Neural cell (in vitro differentiated cells): ENCODE results near the gene MAP3K15. TPM values are rescaled to one million over a fixed set of nuclear protein-coding genes. Genes with fewer than 3 reads are reported as not detected.

Experiments used
- H2AFZ ChIP-seq: fragments of 200-600, 300-800 bp; sonication (generic), shearing (Covaris generic); 2 replicates; pipeline ENCODE4 v1.6.0; 2014; ENCODE audit warnings: low read depth, mild to moderate bottlenecking, antibody characterized with exemption, low read length, moderate library complexity
- H3F3A ChIP-seq: fragments of 200-600 bp; shearing (Covaris generic); 2 replicates; pipeline ENCODE4 v1.6.1; 2016; ENCODE audit warnings: mild to moderate bottlenecking, moderate library complexity, mixed read lengths, antibody characterized with exemption, low read length; ENCODE audit not compliant: insufficient read depth, poor library complexity, severe bottlenecking
- H3K27ac ChIP-seq: fragments of 200-600, 300-800 bp; sonication (generic), shearing (Covaris generic); 2 replicates; pipeline ENCODE4 v1.5.1; 2014; ENCODE audit warnings: mild to moderate bottlenecking, low read length, moderate library complexity
- H3K27me3 ChIP-seq: fragments of 300-800, 200-600 bp; sonication (generic), shearing (Covaris generic); 2 replicates; pipeline ENCODE4 v1.6.0; 2014; ENCODE audit warnings: mild to moderate bottlenecking, low read depth, low read length, moderate library complexity; ENCODE audit not compliant: insufficient read depth
- H3K36me3 ChIP-seq: fragments of 300-800, 200-600 bp; sonication (generic), shearing (Covaris generic); 2 replicates; pipeline ENCODE4 v1.5.1; 2014; ENCODE audit warnings: mild to moderate bottlenecking, antibody characterized with exemption, low read length, moderate library complexity; ENCODE audit not compliant: insufficient read depth
- H3K4me2 ChIP-seq: fragments of 300-800, 200-600 bp; sonication (generic), shearing (Covaris generic); 2 replicates; pipeline ENCODE4 v1.6.0; 2014; ENCODE audit warnings: mild to moderate bottlenecking, low read length
- H3K4me3 ChIP-seq: fragments of 300-800, 200-600 bp; sonication (generic), shearing (Covaris generic); 2 replicates; pipeline ENCODE4 v1.5.1; 2014; ENCODE audit warnings: mild to moderate bottlenecking, low read length, moderate library complexity
- H3K79me2 ChIP-seq: fragments of 200-600 bp; shearing (Covaris generic); replicated peaks from 2 replicates; pipeline ENCODE4 v1.6.0; 2014; ENCODE audit warnings: mild to moderate bottlenecking, low read length, moderate library complexity; ENCODE audit not compliant: insufficient read depth
- H3K9ac ChIP-seq: fragments of 300-800, 200-600 bp; sonication (generic), shearing (Covaris generic); 2 replicates; pipeline ENCODE4 v1.6.1; 2016; ENCODE audit warnings: mild to moderate bottlenecking, low read length, mixed read lengths
- H3K9me2 ChIP-seq: fragments of 200-600 bp; shearing (Covaris generic); 2 replicates; pipeline ENCODE4 v1.6.1; 2016; ENCODE audit warnings: mild to moderate bottlenecking, low read length, mixed read lengths; ENCODE audit not compliant: insufficient read depth
- H3K9me3 ChIP-seq: fragments of 200-600, 300-800 bp; sonication (generic), shearing (Covaris generic); 2 replicates; pipeline ENCODE4 v1.6.1; 2016; ENCODE audit warnings: mild to moderate bottlenecking, mixed run types, low read length, moderate library complexity, mixed read lengths
- H4K20me1 ChIP-seq: fragments of 200-600 bp; shearing (Covaris generic); 2 replicates; pipeline ENCODE4 v1.6.1; 2016; ENCODE audit warnings: mild to moderate bottlenecking, mixed run types; ENCODE audit not compliant: insufficient read depth
- CTCF ChIP-seq: fragments of 450-650 bp; IDR thresholded peaks from 2 replicates; pipeline ENCODE4 v1.5.1; 2014; ENCODE audit warnings: antibody characterized with exemption, mild to moderate bottlenecking, moderate library complexity; ENCODE audit not compliant: poor library complexity, severe bottlenecking
- EP300 ChIP-seq: fragments of 450-650 bp; conservative IDR thresholded peaks from 2 replicates; pipeline ENCODE4 v1.6.1; 2014; ENCODE audit warnings: antibody characterized with exemption, mild to moderate bottlenecking, moderate library complexity; ENCODE audit not compliant: poor library complexity, severe bottlenecking
- MXI1 ChIP-seq: fragments of 450-650 bp; conservative IDR thresholded peaks from 2 replicates; pipeline ENCODE4 v1.6.1; 2014; ENCODE audit warnings: antibody characterized with exemption, mild to moderate bottlenecking; ENCODE audit not compliant: poor library complexity, severe bottlenecking
- POLR2AphosphoS5 ChIP-seq: IDR thresholded peaks from 2 replicates; pipeline ENCODE4 v1.6.1; 2012
- RAD21 ChIP-seq: fragments of 450-650 bp; conservative IDR thresholded peaks from 2 replicates; pipeline ENCODE4 v1.6.1; 2014; ENCODE audit warnings: antibody characterized with exemption, mild to moderate bottlenecking, moderate library complexity
- REST ChIP-seq: IDR thresholded peaks from 2 replicates; pipeline ENCODE4 v1.6.1; 2012; ENCODE audit warnings: borderline replicate concordance
- SMC3 ChIP-seq: fragments of 450-650 bp; conservative IDR thresholded peaks from 2 replicates; pipeline ENCODE4 v1.6.1; 2014; ENCODE audit warnings: antibody characterized with exemption, mild to moderate bottlenecking, moderate library complexity; ENCODE audit not compliant: poor library complexity
- TAF1 ChIP-seq: IDR thresholded peaks from 2 replicates; pipeline ENCODE4 v1.6.1; 2012; ENCODE audit warnings: low read depth
- polyA plus RNA-seq: library from polyadenylated mRNA; depleted of rRNA; stranded (reverse); fragments of >200 nt; gene quantifications from 2 replicates; pipeline ENCODE4 v1.2.3, GENCODE V29; 2014

The MAP3K15 gene
- polyA plus RNA-seq, 1 donor from 2014 or later = not detected

- no peaks in the 10 kb centered on the region for H3F3A ChIP-seq
- H3K9ac ChIP-seq = no peak overlapping the region
- no peak overlapping the region for H2AFZ ChIP-seq
- H3K4me3 ChIP-seq = no peak overlapping the region
- H3K27me3 ChIP-seq = no peaks in the 10 kb centered on the region
- H3K9me2 ChIP-seq = no peaks in the 10 kb centered on the region
- H3K27ac ChIP-seq = no peak overlapping the region
- no peaks in the 10 kb centered on the region for H3K36me3 ChIP-seq
- H3K9me3 ChIP-seq = no peaks in the 10 kb centered on the region
- no peak for TF ChIP-seq EP300
- no peak for TF ChIP-seq REST
- no peak for TF ChIP-seq RAD21
- no peak for TF ChIP-seq CTCF
- H4K20me1 ChIP-seq = no peaks in the 10 kb centered on the region
- H3K4me2 ChIP-seq = no peak overlapping the region
- H3K79me2 ChIP-seq = no peaks in the 10 kb centered on the region
These were observed 123.2 kb downstream of the MAP3K15 start for GRCh38 chrX:19392078-19392477.

- Histone ChIP-seq H4K20me1 (no peaks in the 10 kb centered on the region), H3K36me3 (no peaks in the 10 kb centered on the region), H3K9me2 (no peaks in the 10 kb centered on the region), H3K4me2 (no peak overlapping the region), H3K79me2 (no peaks in the 10 kb centered on the region), H3K27ac (no peak overlapping the region), H3K27me3 (no peaks in the 10 kb centered on the region), H2AFZ (no peak overlapping the region), H3F3A (no peaks in the 10 kb centered on the region), H3K9ac (no peak overlapping the region), H3K9me3 (no peaks in the 10 kb centered on the region), H3K4me3 (no peak overlapping the region)
- TF ChIP-seq REST (no peak), CTCF (no peak), MXI1 (no peak), TAF1 (no peak), POLR2AphosphoS5 (no peak), SMC3 (no peak), RAD21 (no peak), EP300 (no peak)
These were observed 126.0 kb downstream of the MAP3K15 start for GRCh38 chrX:19389227-19389845.
